Right atrium auricular region (tissue), 2 donors: Measurements from ENCODE around the gene TAB2. TPM values are rescaled to one million over a fixed set of nuclear protein-coding genes. Genes with fewer than 3 reads are reported as not detected.

Source experiments
- DNase-seq: peaks from one replicate; pipeline ENCODE4 v3.0.0-alpha.2; 2019; ENCODE audit warnings: low spot score
- H3K27ac ChIP-seq, 2 donors: fragments of 200-600 bp; sonication (generic); 1 replicate in 1 of 2; 2 replicates in 1 of 2; pipeline ENCODE4 v1.5.1; 2016 to 2019
- H3K27me3 ChIP-seq, 2 donors: fragments of 200-600 bp; sonication (generic); one replicate each; pipeline versions ENCODE4 v1.5.1 to v1.6.0; 2017 to 2019
- H3K36me3 ChIP-seq: fragments of 200-600 bp; sonication (generic); one replicate; pipeline ENCODE4 v1.5.1; 2016
- H3K4me1 ChIP-seq, 2 donors: fragments of 200-600 bp; sonication (generic); one replicate each; pipeline versions ENCODE4 v1.5.1 to v1.6.0; 2017 to 2019
- H3K4me3 ChIP-seq, 2 donors: fragments of 200-600 bp; sonication (generic); 1 replicate in 1 of 2; 2 replicates in 1 of 2; pipeline ENCODE4 v1.5.1; 2017 to 2019; ENCODE audit warnings: mild to moderate bottlenecking in 1 of 2, moderate library complexity in 1 of 2
- H3K9me3 ChIP-seq, 2 donors: fragments of 200-600 bp; sonication (generic); one replicate each; pipeline ENCODE4 v1.5.1; 2019
- CTCF ChIP-seq, 2 donors: fragments of 200-600 bp; sonication (generic); IDR thresholded peaks; one replicate each; pipeline ENCODE4 v1.5.1; 2019; ENCODE audit warnings: antibody characterized with exemption in 2 of 2
- total RNA-seq, 2 donors: library from RNA; depleted of rRNA; stranded (reverse); fragments of >200 nt; gene quantifications; one replicate each; pipeline ENCODE4 v1.1.0, GENCODE V29; 2016

TAB2 gene
- total RNA-seq, 2 donors from 2014 or later: 51.8 to 58.5 TPM

- DNase-seq: no peak
These were observed 16.9 kb upstream of the TAB2 start for GRCh38 chr6:149300563-149300962.

GRCh38 chr6:149302723-149303122 is 14.8 kb upstream of the TAB2 start:
- no peak overlapping the region for H3K27ac ChIP-seq
- H3K4me3 ChIP-seq: no peak overlapping the region
- no peaks in the 10 kb centered on the region for H3K4me1 ChIP-seq
- no peak for TF ChIP-seq CTCF (IDR thresholded peaks at IDR 0.05)
- no peaks in the 10 kb centered on the region for H3K36me3 ChIP-seq
- H3K27me3 ChIP-seq: no peaks in the 10 kb centered on the region
- H3K9me3 ChIP-seq: no peaks in the 10 kb centered on the region
- no peak for DNase-seq

More at GRCh38 chr6:149300563-149300962, 16.9 kb upstream of the TAB2 start:
- H3K27me3 ChIP-seq: no peaks in the 10 kb centered on the region
- no peak overlapping the region for H3K4me3 ChIP-seq
- no peak for TF ChIP-seq CTCF (IDR thresholded peaks at IDR 0.05)
- no peaks in the 10 kb centered on the region for H3K4me1 ChIP-seq
- no peaks in the 10 kb centered on the region for H3K9me3 ChIP-seq
- no peaks in the 10 kb centered on the region for H3K36me3 ChIP-seq
- no peak overlapping the region for H3K27ac ChIP-seq

- no peak for TF ChIP-seq CTCF (IDR thresholded peaks at IDR 0.05)
- no peak overlapping the region for H3K27ac ChIP-seq
- H3K9me3 ChIP-seq: no peaks in the 10 kb centered on the region
- DNase-seq: no peak
- H3K36me3 ChIP-seq: no peaks in the 10 kb centered on the region
- H3K27me3 ChIP-seq: no peaks in the 10 kb centered on the region
- H3K4me1 ChIP-seq: no peaks in the 10 kb centered on the region
- H3K4me3 ChIP-seq: no peak overlapping the region
These were observed 14.0 kb upstream of the TAB2 start for GRCh38 chr6:149303468-149303867.

GRCh38 chr6:149305372-149305771 is 12.1 kb upstream of the TAB2 start:
- H3K9me3 ChIP-seq: no peaks in the 10 kb centered on the region
- no peaks in the 10 kb centered on the region for H3K4me1 ChIP-seq
- no peaks in the 10 kb centered on the region for H3K36me3 ChIP-seq
- no peak overlapping the region for H3K27ac ChIP-seq
- H3K4me3 ChIP-seq: no peak overlapping the region
- no peak for TF ChIP-seq CTCF (IDR thresholded peaks at IDR 0.05)
- DNase-seq: no peak
- no peaks in the 10 kb centered on the region for H3K27me3 ChIP-seq

GRCh38 chr6:149306967-149307366 is 10.5 kb upstream of the TAB2 start:
- Histone ChIP-seq H3K4me3 (no peak overlapping the region), H3K4me1 (no peaks in the 10 kb centered on the region), H3K9me3 (no peaks in the 10 kb centered on the region), H3K27ac (no peak overlapping the region), H3K36me3 (no peaks in the 10 kb centered on the region), H3K27me3 (no peaks in the 10 kb centered on the region)
- no peak for TF ChIP-seq CTCF (IDR thresholded peaks at IDR 0.05)
- DNase-seq: no peak

- no peak overlapping the region for H3K4me3 ChIP-seq
- no peak for DNase-seq
- H3K9me3 ChIP-seq: no peaks in the 10 kb centered on the region
- peaks cover 0 to 4% of the 10 kb centered on the region in 2 donors for H3K4me1 ChIP-seq
- no peaks in the 10 kb centered on the region for H3K36me3 ChIP-seq
- no peak overlapping the region for H3K27ac ChIP-seq
- no peaks in the 10 kb centered on the region for H3K27me3 ChIP-seq
- no peak for TF ChIP-seq CTCF (IDR thresholded peaks at IDR 0.05)
These were observed 6.2 kb upstream of the TAB2 start for GRCh38 chr6:149311293-149311692.
